ENCODE measurements around the gene MIPOL1.
"Not testable (repeated sequence)": the region's sequence is repeated elsewhere in the genome, so short reads cannot be mapped to it uniquely, and the experiment has no call there.

Gene MIPOL1

DNA sequence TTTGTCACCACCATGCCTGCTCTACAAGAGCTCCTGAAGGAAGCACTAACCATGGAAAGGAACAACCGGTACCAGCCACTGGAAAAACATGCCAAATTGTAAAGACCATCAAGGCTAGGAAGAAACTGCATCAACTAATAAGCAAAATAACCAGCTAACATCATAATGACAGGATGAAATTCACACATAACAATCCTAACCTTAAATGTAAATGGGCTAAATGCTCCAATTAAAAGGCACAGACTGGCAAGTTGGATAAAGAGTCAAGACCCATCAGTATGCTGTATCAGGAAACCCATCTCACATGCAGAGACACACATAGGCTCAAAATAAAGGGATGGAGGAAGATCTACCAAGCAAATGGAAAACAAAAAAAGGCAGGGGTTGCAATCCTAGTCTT is 97.5 kb downstream of the MIPOL1 start:
- DNase-seq: not testable (repeated sequence)

- DNase-seq: no peak
Measured at GRCh38 chr14:37311252-37311651, 113.5 kb downstream of the MIPOL1 start.

GRCh38 chr14:37318938-37319337 is 121.2 kb downstream of the MIPOL1 start:
- no peak for DNase-seq

DNA sequence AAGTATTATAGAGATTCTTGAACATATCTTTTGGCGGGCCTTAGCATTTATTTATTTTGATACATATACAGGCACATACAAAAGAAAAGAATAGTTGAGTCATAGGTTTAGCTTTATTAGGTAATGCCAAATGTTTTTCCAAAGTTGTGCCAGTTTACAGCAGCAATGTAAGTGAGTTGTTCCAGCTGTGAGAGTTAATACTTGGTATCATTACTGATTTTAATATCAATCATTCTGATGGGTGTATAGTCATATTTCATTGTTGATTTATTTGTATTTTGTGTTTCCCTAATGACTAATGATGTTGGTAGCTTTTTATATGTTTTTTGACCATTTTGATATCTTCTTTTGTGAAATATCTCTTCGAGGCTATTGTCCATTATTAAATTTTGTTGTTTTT is 122.4 kb downstream of the MIPOL1 start:
- no peak for DNase-seq

GRCh38 chr14:37325332-37325731 is 127.6 kb downstream of the MIPOL1 start:
- DNase-seq: no peak

DNA sequence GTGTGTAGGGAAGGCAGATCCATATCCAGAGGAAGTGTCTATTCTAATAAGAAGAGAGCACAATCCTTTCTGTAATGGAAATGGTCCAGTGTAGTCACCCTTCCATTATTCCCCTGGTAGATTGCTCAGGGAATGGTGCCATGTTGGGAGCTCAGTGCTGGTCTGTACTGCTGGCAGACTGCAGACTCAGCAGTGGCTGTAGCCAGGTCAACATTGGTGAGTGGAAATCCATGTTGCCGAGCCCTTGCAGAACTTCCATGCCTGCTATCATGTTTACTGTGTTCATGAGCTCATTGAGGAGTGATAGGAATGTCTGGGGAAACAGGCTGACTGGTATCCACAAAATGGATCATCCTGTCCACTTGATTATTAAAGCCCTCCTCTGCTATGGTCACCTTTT is 128.7 kb downstream of the MIPOL1 start:
- DNase-seq: no peak

DNA sequence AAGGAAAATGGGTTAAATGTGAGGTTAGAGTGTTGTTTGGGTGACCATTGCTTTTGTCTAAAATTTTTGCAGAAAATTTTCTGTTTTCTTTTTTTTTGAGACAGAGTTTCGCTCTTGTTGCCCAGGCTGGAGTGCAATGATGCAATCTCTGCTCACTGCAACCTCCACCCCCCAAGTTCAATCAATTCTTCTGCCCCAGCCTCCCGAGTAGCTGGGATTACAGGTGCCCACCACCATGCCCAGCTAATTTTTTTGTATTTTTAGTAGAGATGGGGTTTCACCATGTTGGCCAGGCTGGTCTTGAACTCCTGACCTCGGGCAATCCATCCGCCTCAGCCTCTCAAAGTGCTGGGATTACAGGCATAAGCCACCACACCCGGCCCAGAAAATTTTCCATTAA is 130.2 kb downstream of the MIPOL1 start:
- not testable (repeated sequence) for DNase-seq

DNA sequence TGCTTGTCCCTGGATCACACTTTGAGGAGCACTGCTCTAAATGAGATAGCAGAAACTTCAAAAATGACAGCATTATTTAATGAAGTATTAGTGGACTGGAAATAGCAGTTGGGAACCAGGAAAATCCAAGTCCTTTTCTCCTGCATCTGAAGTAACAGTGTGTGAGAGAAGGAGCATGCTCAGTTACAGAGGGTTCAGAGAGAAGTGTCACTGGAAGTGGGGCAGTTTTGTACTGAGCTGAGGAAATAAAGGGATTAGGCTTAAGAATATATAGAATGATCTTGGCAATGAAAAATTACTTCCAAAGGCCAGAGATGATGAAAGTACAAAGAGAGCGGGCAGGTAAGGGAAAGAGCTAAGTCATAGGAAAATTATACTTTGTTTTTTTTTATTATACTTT is 130.9 kb downstream of the MIPOL1 start:
- no peak for DNase-seq

DNA sequence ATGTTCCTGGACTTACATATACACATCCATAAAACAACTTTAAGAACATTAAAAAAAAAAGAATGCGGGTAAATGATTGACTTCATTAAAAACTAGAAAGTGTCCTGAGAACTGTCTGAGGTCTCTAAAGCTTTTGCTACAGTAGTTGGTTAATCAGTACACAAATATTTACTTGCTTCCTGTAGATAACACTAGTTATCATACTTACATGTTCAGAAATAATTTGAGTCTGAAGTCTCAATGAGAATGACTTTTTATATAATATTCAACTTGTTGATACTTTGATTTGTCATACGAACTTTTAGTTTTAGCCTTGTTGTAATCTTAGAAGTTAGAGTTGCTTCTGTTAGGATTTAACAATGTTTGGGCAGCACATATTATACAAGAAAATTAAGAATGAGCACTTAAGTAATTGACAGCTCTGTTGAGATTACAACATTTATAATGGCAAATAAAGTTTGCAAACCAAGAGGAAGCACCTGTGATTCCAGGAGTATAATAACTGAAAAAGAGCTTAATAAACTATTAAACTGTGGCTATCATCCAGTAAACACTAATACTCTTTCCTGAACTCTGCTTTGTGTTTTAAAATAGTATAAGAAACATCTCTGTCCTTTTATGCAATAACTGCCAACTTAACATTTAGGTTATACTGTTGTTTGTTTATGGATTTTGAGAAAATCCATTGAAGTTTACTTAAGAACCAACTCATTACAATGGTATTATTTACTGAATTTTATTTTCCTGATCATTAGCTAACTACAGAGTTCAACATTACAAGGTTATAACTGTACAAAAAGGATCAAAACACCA is 131.7 kb downstream of the MIPOL1 start:
- no peak for DNase-seq

- DNase-seq: no peak
Measured at GRCh38 chr14:37330910-37331309, 133.2 kb downstream of the MIPOL1 start.

GRCh38 chr14:37340353-37340752 is 142.6 kb downstream of the MIPOL1 start:
- no peak for DNase-seq

DNA sequence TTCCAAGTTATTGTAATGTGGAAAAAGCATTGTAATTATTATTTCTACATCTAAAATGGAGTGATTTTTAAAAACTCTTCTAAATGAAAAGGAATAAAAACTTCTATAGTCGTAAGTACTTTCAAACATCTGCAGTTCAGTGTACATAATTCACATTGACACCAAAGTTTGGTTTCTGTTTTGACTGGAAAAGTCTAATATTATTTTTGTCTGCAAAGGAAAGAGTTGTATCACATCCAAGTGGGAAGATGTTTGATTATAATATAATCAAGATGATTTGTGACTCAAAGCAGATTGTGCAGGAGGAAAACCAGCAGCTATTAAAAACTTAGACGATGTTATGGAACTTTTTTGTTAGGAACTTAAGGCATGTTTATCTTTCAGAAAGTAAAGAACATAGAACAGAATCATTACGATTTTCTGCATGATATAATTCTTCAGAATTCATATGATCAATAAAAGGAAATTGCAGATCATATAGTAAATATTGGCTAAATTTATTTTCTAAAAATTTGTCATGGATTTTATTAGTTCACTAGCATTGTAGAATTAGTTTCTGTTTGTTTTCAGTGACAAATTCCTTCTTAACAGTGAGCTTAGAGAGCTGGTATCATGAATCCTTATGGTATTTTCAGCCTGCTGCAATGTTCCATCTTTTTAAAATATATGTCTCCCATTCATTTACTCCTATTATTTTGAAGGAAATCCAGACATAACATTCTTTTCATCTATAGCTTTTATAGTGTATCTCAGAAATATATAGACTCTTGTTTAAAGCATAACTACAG is 145.8 kb downstream of the MIPOL1 start:
- no peak for DNase-seq

- no peak for DNase-seq
Measured at GRCh38 chr14:37363661-37364060, 165.9 kb downstream of the MIPOL1 start.

GRCh38 chr14:37369425-37369824 is 171.7 kb downstream of the MIPOL1 start:
- DNase-seq: no peak

DNA sequence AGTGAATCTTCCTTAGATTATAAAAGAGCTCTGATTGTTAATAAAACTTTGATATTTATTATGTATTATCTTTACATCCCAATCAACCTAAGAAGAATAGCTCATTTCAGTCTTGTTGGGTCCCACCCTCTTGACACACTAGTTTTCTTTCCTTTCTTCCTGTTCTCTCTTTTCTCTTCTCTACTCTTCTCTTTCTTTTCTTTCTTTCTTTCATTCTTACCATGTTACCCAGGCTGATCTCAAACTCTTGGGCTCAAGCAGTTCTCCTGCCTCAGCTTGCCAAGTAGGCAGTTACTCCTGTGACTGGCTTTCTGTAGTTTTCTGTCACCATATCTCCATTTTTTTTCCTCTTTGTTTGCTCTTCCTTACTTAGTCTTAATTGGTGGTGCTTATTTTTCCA is 177.8 kb downstream of the MIPOL1 start:
- DNase-seq: no peak

GRCh38 chr14:37376944-37377609 is 179.3 kb downstream of the MIPOL1 start:
- DNase-seq: no peak

GRCh38 chr14:37384870-37385596 is 187.3 kb downstream of the MIPOL1 start:
- DNase-seq: no peak

DNA sequence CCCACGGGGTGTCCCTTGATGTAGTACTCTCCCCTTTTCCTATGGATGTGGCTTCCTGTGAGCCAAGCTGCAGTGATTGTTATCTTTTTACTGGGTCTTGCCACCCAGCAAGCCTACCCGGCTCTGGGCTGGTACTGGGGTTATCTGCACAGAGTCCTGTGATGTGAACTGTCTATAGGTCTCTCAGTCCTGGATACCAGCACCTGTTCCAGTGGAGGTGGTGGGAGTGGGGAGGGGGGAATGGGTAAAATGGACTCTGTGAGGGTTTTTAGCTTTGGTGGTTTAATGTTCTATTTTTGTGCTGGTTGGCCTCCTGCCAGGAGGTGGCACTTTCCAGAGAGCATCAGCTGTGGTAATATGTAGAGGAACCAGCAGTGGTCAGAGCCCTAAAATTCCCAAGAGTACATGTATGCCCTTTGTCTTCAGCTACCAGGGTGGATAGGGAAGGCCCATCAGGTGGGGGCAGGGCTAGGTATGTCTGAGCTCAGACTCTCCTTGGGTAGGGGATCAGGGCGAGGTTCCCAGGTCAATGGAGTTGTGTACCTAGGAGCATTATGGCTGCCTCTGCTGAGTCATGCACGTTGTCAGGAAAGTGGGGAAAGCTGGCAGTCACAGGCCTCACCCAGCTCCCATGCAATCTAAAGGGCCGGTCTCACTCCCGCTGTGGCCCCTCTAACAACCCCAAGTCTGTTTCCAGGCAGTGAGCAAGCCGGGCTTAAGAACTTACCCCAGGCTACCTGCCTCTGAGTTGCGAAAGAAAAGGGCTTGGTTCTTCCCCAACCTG is 199.6 kb downstream of the MIPOL1 start:
- not testable (repeated sequence) for DNase-seq

DNA sequence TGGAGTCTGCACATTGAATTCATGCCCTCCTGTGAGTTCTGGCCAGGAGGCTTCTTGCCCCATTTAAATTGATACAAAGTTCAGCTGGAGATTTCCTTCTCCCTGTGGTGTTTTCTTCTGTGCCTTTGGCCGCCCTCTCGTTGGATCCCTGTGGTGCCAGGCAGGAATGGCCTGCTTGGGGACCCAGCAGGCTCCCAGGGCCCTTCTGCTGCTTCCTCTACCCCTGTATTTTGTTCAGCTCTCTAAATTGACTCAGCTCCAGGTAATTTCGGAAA is 200.1 kb downstream of the MIPOL1 start:
- no peak for DNase-seq

DNA sequence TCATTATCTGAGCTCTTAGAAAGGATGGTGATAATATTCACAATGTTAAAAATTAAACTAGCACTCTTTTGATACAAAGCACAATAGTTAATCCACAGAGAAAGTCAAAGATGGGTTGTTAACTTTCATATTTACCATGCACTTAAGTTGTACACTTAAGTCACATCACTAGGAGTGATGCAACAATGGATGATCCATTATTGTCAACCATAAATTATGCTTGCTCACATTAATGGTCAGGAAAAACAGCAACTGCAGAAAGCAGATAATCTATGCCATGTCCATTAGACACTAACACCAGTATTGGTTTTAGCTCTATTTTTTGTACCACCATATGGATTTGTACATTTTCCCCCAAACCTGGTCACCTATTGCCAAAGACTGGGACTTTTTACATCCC is 201.8 kb downstream of the MIPOL1 start:
- no peak for DNase-seq

DNA sequence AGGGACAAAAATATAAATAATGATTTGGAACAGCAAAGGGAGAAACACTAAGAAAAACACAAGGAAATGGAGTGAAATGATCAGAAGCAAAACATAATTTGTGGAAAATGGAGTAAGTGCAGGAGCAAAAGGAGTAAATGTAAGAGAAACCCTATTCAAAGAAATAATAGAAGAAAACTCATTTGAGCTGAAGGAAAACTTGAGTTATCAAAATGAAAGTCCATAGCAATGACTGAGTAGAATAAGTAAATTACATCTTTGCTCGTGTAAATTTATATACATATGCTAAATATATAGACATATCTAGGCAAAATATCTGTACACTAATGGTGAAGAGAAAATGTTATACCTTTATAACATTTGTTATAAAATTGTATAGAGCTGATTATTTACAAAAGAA is 203.4 kb downstream of the MIPOL1 start:
- no peak for DNase-seq

GRCh38 chr14:37403626-37404025 is 205.9 kb downstream of the MIPOL1 start:
- DNase-seq: peak; percentile 50

DNA sequence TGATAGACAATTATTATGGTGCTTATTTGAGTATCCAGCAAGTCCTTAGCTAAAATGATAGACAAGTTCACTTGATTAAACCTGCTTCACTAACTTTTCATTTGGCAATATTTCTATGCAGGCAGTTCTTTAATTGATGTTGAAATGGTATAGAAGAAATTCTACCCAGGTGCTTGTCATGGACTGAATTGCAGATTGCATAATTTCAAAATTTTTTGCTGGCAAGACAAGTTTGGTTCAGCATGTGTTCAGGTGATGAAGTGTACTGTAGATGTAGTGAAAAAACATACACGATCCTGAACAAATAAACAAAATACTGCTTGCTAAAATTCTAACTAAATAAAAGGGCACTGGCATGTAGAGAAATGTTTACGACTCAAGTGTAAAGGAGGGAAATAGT is 208.4 kb downstream of the MIPOL1 start:
- DNase-seq: peak; percentile 38
